Fibroblast of pulmonary artery (primary cell): ENCODE measurements around the gene COX19.
"Not testable (repeated sequence)": the region's sequence is repeated elsewhere in the genome, so short reads cannot be mapped to it uniquely, and the experiment has no call there.

Experiments
- DNase-seq: peaks from one replicate; pipeline ENCODE4 v3.0.0-alpha.2; 2010; ENCODE audit warnings: low read depth
- H3K4me3 ChIP-seq: replicated peaks from 2 replicates; pipeline ENCODE4 v1.5.1; 2011; ENCODE audit warnings: low read depth, mild to moderate bottlenecking, control low read depth, low read length, moderate library complexity
- TF ChIP-seq, protein P1 (sequence below): IDR thresholded peaks from 2 replicates; pipeline ENCODE4 v1.5.1; 2011; ENCODE audit warnings: mild to moderate bottlenecking, control low read depth, low read length, inconsistent platforms; ENCODE audit errors: missing control alignments

The COX19 gene

DNA sequence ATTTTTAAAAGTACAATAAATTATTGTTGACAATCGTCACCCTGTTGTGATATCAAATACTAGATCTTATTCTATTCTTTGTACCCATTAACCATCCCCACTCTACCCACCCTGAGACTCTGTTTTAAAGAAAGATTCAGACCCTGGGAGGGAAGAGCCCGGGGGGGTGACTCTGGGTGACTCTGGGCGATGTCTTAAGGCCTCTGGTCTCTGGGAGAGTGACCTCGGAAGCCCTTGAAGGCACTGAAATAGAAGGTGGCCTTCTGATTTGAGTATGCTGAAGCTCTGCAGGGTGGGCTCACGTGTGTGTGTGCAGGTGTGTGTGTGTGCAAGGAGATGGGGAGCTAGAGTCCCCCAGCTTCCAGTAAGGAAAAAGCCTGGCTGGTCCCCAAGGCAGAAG, 30.6 kb downstream of the COX19 start:
- TF ChIP-seq, protein P1, sequence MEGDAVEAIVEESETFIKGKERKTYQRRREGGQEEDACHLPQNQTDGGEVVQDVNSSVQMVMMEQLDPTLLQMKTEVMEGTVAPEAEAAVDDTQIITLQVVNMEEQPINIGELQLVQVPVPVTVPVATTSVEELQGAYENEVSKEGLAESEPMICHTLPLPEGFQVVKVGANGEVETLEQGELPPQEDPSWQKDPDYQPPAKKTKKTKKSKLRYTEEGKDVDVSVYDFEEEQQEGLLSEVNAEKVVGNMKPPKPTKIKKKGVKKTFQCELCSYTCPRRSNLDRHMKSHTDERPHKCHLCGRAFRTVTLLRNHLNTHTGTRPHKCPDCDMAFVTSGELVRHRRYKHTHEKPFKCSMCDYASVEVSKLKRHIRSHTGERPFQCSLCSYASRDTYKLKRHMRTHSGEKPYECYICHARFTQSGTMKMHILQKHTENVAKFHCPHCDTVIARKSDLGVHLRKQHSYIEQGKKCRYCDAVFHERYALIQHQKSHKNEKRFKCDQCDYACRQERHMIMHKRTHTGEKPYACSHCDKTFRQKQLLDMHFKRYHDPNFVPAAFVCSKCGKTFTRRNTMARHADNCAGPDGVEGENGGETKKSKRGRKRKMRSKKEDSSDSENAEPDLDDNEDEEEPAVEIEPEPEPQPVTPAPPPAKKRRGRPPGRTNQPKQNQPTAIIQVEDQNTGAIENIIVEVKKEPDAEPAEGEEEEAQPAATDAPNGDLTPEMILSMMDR, result no peak
- no peak overlapping the region for H3K4me3 ChIP-seq

DNA sequence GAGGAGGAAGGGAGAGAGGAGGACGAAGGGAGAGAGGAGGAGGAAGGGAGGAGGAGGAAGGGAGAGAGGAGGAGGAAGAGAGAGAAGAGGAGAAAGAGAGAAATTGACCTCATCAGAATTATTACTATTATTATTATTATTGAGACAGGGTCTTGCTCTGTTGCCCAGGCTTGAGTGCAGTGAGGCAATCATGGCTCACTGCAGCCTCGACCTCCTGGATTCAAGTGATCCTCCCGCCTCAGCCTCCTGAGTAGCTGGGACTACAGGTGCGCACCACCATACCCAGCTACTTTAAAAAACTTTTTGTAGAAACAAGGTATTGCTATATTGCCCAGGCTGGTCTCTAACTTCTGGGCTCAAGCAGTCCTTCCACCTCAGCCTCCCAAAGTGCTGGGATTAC, 31.6 kb downstream of the COX19 start:
- not testable (repeated sequence) for DNase-seq, H3K4me3 ChIP-seq

More for the DNA sequence above, 30.6 kb downstream of the COX19 start:
- DNase-seq, result no peak

DNA sequence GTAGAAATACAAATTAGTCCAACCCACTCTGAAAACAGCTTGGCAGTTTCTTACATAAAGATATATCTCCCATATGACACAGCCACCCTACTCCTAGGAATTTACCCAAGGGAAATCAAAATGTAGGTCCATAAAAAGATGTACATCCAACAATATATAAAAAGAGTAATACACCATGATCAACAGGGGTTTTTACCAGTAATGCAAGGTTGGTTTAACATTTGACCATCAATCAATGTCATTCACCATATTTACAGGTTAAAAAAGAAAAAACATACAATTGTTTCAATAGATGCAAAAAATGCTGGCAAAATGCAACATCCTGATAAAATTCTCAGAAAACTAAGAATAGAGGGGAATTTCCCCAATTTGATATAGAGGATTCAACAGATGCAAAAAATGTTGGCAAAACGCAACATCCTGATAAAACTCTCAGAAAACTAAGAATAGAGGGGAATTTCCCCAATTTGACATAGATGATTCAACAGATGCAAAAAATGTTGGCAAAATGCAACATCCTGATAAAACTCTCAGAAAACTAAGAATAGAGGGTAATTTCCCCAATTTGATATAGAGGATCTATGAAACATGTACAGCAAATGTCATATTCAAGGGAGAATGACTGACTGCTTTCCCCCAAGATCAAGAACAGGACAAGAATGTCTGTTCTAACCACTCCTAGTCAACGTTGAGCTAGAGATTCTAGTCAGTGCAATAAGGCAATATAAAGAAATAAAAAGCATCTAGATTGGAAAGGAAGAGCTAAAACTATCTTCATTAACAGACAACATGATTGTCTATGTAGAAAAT, 34.5 kb downstream of the COX19 start:
- DNase-seq, result peak; percentile 42
- TF ChIP-seq, protein P1, result no peak
- H3K4me3 ChIP-seq, result no peak overlapping the region

DNA sequence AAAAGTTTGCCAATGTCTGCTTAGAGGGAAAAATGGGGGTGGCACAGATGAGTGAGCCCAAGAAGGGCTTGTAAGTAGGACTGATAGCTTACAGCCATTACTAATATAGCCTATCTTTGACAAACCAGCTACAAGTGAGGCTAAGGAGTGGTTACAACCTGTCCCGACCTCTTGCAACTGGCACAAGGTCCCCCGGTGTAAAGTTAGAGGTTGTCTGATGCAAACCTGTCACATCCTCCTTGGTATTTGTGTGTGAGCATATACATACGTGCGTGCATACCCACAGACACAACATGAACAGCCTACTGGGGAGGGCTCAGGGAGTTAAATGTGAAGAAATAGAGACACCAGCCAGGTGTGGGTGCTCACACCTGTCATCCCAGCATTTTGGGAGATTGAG, 35.5 kb downstream of the COX19 start:
- no peak for DNase-seq
- TF ChIP-seq, protein P1, result no peak
- H3K4me3 ChIP-seq, result no peak overlapping the region

DNA sequence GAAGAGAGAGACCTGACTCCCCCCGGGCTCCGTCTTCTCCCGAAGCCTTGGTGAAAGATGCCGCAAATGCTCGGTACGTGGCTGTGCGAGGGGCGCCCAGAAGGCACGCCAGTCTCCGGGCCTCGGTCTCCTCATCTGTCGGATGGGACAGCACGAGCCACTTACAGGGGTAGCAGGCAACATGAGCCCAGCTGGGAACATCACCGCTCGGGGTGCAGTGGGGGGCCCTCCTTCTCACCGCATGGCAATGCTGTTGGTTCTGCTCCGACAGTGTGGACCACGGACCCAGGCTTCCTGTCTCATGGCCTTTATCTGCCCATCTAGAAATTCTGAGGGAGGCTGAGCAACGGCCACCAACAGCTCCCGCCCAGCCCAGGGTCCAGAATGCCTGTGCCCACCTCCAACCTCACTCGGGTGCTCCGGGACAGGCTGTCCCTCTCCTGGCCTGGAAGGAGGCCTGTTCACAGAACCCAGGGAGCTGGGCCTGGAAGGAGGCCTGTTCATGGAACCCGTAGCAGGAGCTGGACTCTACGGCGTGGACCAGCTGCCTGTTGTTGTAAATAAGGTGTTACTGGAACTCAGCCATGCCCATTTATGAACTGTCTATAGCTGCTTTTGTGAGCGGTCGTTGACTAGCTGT, 36.7 kb downstream of the COX19 start:
- no peak overlapping the region for H3K4me3 ChIP-seq
- no peak for DNase-seq
- TF ChIP-seq, protein P1, result no peak

DNA sequence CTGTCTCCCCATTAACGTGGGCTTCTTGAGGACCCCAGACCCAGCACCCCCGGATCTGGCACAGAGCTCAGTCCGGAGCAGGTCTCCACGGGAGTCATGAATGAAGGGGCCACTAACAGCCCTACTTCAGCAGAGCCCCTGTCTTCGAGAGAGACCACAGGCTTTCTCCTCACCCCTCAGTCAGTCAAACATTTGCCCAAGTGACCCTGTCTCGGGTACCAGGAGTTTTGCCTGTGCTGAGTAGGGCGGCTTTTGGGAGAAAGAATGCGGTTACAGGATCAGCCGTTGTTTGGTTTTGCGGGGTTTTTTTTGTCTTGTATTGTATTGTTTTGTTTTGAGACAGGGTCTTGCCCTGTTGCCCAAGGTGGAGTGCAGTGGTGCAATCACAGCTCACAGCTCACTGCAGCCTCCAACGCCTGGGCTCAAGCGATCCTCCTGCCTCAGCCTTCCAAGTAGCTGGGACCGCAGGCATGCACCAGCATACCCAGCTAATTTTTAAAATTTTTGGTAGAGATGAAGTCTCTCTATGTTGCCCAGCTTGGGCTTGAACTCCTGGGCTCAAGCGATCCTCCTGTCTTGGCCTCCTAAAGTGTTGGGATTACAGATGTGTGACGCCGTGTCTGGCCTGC, 37.4 kb downstream of the COX19 start:
- no peak for DNase-seq
- TF ChIP-seq, protein P1, result no peak
- no peak overlapping the region for H3K4me3 ChIP-seq

DNA sequence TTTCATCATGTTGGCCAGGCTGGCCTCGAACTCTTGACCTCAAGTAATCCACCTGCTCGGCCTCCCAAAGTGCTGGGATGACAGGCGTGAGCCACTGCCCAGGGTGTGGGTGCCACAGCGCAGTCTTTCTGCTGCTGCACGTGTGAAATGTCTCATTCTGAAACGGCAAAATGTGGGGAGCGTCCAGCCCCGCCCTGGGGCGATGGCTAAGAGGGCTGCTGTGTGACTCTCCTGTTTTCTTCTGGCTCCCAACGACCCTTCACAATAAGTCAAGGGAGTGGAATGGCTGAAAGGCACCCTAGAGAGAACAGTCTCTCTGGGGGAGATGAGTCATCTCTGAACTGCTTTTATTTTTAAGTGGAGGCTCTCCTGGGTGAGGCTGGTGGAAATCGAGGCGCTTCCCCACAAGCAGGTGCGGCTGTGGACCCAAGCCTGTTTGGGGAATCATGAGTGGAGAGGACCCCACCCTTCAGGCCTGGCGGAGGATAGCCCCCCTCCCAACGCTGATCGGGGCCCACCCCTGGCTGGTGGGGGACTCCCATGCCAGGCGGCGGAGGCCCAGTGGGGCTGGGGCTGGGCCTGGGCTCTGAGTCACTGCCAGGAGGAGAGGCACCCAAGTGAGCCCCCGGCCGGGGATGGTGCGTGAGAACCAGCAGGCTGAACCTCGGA, 38.8 kb downstream of the COX19 start:
- no peak for DNase-seq
- no peak overlapping the region for H3K4me3 ChIP-seq
- TF ChIP-seq, protein P1, result no peak
